SK-N-SH (cell line): Measurements from ENCODE around the gene C2orf15. TPM values are rescaled to one million over a fixed set of nuclear protein-coding genes. Genes with fewer than 3 reads are reported as not detected.
"Not testable (repeated sequence)": the region's sequence is repeated elsewhere in the genome, so short reads cannot be mapped to it uniquely, and the experiment has no call there.

ENCODE experiments used
- CTCF ChIA-PET: fragments of 300-600, 350-600 bp; formaldehyde crosslinking; extraction: SDS; loops from one replicate; lab custom pipeline; 2021; lab: Yijun Ruan, JAX
- POLR2A ChIA-PET: fragments of 350-600 bp; sonication (Branson Sonifier 250); formaldehyde crosslinking; extraction: SDS; loops from one replicate; lab custom pipeline; 2020; ENCODE audit warnings: antibody characterized with exemption, inconsistent platforms; lab: Yijun Ruan, JAX
- DNase-seq: peaks from one replicate; pipeline ENCODE4 v3.0.0; 2012
- H2AFZ ChIP-seq: fragments of 200-600 bp; sonication (generic); 2 replicates; pipeline ENCODE4 v1.8.1; 2016; ENCODE audit warnings: antibody characterized with exemption, mild to moderate bottlenecking, low read depth
- H3F3A ChIP-seq: fragments of 200-600 bp; sonication (generic); replicated peaks from 2 replicates; pipeline ENCODE3; 2016; ENCODE audit warnings: antibody characterized with exemption, mild to moderate bottlenecking; ENCODE audit not compliant: insufficient read depth
- H3K27ac ChIP-seq, 2 experiments: fragments of 200-500 bp in 1 of 2; fragments of 200-600 bp in 1 of 2; sonication (Bioruptor generic) in 1 of 2; sonication (generic), shearing (Covaris generic) in 1 of 2; 2 replicates each; pipeline versions ENCODE4 v1.5.1 to v1.6.1; 2014 to 2016; ENCODE audit warnings: low read depth in 2 of 2, inconsistent platforms in 1 of 2, low read length in 1 of 2, mild to moderate bottlenecking in 1 of 2, mixed read lengths in 1 of 2
- H3K27me3 ChIP-seq: fragments of 200-600 bp; sonication (generic), shearing (Covaris generic); 2 replicates; pipeline ENCODE4 v1.6.1; 2016; ENCODE audit warnings: mixed run types; ENCODE audit not compliant: insufficient read depth
- H3K36me3 ChIP-seq, 2 experiments: fragments of 200-500 bp in 1 of 2; fragments of 200-600 bp in 1 of 2; sonication (Bioruptor generic) in 1 of 2; sonication (generic) in 1 of 2; replicated peaks in 1 of 2; 2 replicates each; pipeline versions ENCODE3 to v1.5.1; 2014 to 2016; ENCODE audit warnings: low read length in 1 of 2, mild to moderate bottlenecking in 1 of 2; ENCODE audit not compliant: insufficient read depth in 2 of 2, control insufficient read depth in 1 of 2
- H3K4me1 ChIP-seq, 2 experiments: fragments of 200-500 bp in 1 of 2; fragments of 200-600 bp in 1 of 2; sonication (Bioruptor generic) in 1 of 2; sonication (generic), shearing (Covaris generic) in 1 of 2; 2 replicates each; pipeline versions ENCODE4 v1.5.1 to v1.6.1; 2014 to 2016; ENCODE audit warnings: low read depth in 1 of 2, low read length in 1 of 2, mixed run types in 1 of 2; ENCODE audit not compliant: insufficient read depth in 2 of 2, control insufficient read depth in 1 of 2
- H3K4me2 ChIP-seq: fragments of 200-600 bp; sonication (generic), shearing (Covaris generic); 2 replicates; pipeline ENCODE4 v1.6.1; 2017; ENCODE audit warnings: mixed run types
- H3K4me3 ChIP-seq, 2 experiments: fragments of 200-500 bp in 1 of 2; fragments of 200-600 bp in 1 of 2; sonication (Bioruptor generic) in 1 of 2; sonication (generic), shearing (Covaris generic) in 1 of 2; 2 replicates each; pipeline versions ENCODE4 v1.5.1 to v1.8.1; 2014 to 2016; ENCODE audit warnings: low read depth in 2 of 2, inconsistent platforms in 1 of 2, low read length in 1 of 2, mild to moderate bottlenecking in 1 of 2, mixed read lengths in 1 of 2, moderate library complexity in 1 of 2
- H3K79me2 ChIP-seq: fragments of 200-600 bp; sonication (generic); 2 replicates; pipeline ENCODE4 v1.8.1; 2017; ENCODE audit warnings: mild to moderate bottlenecking; ENCODE audit not compliant: insufficient read depth
- H3K9ac ChIP-seq: fragments of 200-600 bp; sonication (generic); 2 replicates; pipeline ENCODE4 v1.6.1; 2017; ENCODE audit warnings: mixed run types
- H3K9me2 ChIP-seq: fragments of 200-600 bp; sonication (generic); 2 replicates; pipeline ENCODE4 v1.6.1; 2017; ENCODE audit warnings: mixed run types
- H3K9me3 ChIP-seq: fragments of 200-600 bp; sonication (generic); 2 replicates; pipeline ENCODE4 v1.6.1; 2017; ENCODE audit warnings: mixed run types, mild to moderate bottlenecking, moderate library complexity
- H4K20me1 ChIP-seq: fragments of 200-600 bp; sonication (generic); 2 replicates; pipeline ENCODE4 v1.6.1; 2017; ENCODE audit warnings: mild to moderate bottlenecking, mixed run types; ENCODE audit not compliant: insufficient read depth
- ELF1 ChIP-seq: IDR thresholded peaks from 2 replicates; pipeline ENCODE4 v1.4.0; 2012
- FOSL2 ChIP-seq: IDR thresholded peaks from 2 replicates; pipeline ENCODE4 v1.4.0; 2012; ENCODE audit warnings: low read depth, mild to moderate bottlenecking, moderate library complexity, borderline replicate concordance
- FOXM1 ChIP-seq: IDR thresholded peaks from 2 replicates; pipeline ENCODE4 v1.4.0; 2012; ENCODE audit warnings: low read depth, mild to moderate bottlenecking
- IRF3 ChIP-seq: fragments of 150-350 bp; IDR thresholded peaks from 2 replicates; pipeline ENCODE4 v1.6.1; 2016; ENCODE audit warnings: mild to moderate bottlenecking, low read depth, low read length
- MEF2A ChIP-seq: IDR thresholded peaks from 2 replicates; pipeline ENCODE4 v1.4.0; 2012; ENCODE audit warnings: low read depth, borderline replicate concordance
- RAD21 ChIP-seq: IDR thresholded peaks from 2 replicates; pipeline ENCODE4 v1.6.1; 2012; ENCODE audit warnings: mild to moderate bottlenecking, low read length
- RCOR1 ChIP-seq: fragments of 150-350 bp; IDR thresholded peaks from 2 replicates; pipeline ENCODE4 v1.6.1; 2017; ENCODE audit warnings: antibody characterized with exemption, low read length
- REST ChIP-seq: IDR thresholded peaks from 2 replicates; pipeline ENCODE4 v1.6.1; 2012; ENCODE audit warnings: mild to moderate bottlenecking, low read depth, low read length, moderate library complexity
- TAF1 ChIP-seq: IDR thresholded peaks from 2 replicates; pipeline ENCODE4 v1.6.1; 2012; ENCODE audit warnings: low read depth, mild to moderate bottlenecking, low read length, moderate library complexity, borderline replicate concordance
- WGBS: methylation state at CpG from one replicate; pipeline ENCODE4 v1.1.6; 2017; ENCODE audit warnings: low lambda C conversion rate; 5-methylcytosine and 5-hydroxymethylcytosine counted together
- polyA plus RNA-seq, 3 experiments: library from polyadenylated mRNA; depleted of rRNA; stranded (reverse); fragments of >200 nt; gene quantifications; 2 replicates each; pipeline ENCODE4 v1.2.3, GENCODE V29; 2012

Gene C2orf15
- polyA plus RNA-seq, 1 of the 3 experiments (the other 2 are of a cell fraction) = 0.25 TPM

GRCh38 chr2:99127981-99128380 is 13.5 kb upstream of the C2orf15 start:
- Histone ChIP-seq H3K9ac (no peak overlapping the region), H3F3A (no peaks in the 10 kb centered on the region), H4K20me1 (no peaks in the 10 kb centered on the region), H3K4me1 (no peaks in the 10 kb centered on the region), H3K27ac (no peak overlapping the region), H2AFZ (no peak overlapping the region), H3K36me3 (peaks cover 0 to 6% of the 10 kb centered on the region in 2 experiments), H3K4me3 (no peak overlapping the region), H3K9me3 (0 out of 2 replicates have a peak, but pooled peaks cover 3% of the 10 kb centered on the region), H3K4me2 (no peak overlapping the region), H3K27me3 (no peaks in the 10 kb centered on the region; the same call in 1 of the 2 replicates), H3K79me2 (no peaks in the 10 kb centered on the region), H3K9me2 (no peaks in the 10 kb centered on the region)
- ChIA-PET CTCF (interaction anchor here (1.0 to 1.3 kb wide), 2 partner anchors 8 to 13 kb away, joined by 3 read pairs; partner anchors contain the start of gene C2orf15), POLR2A (no interaction called here)
- no peak for DNase-seq
- 88% methylated on average over 2 of the region's 2 CpGs for WGBS
- TF ChIP-seq FOSL2 (no peak), REST (no peak), RAD21 (no peak), MEF2A (no peak), RCOR1 (no peak), FOXM1 (no peak), ELF1 (no peak), IRF3 (no peak), TAF1 (no peak)

GRCh38 chr2:99135044-99135556 is 6.4 kb upstream of the C2orf15 start:
- WGBS = 90% methylated on average over 2 of the region's 2 CpGs
- H3K79me2 ChIP-seq, H3K9me2 ChIP-seq, H4K20me1 ChIP-seq, H2AFZ ChIP-seq, H3K4me1 ChIP-seq, H3F3A ChIP-seq, H3K36me3 ChIP-seq, H3K27ac ChIP-seq, H3K9ac ChIP-seq, H3K4me2 ChIP-seq, CTCF ChIA-PET, POLR2A ChIA-PET, DNase-seq, H3K27me3 ChIP-seq, H3K4me3 ChIP-seq, H3K9me3 ChIP-seq: not testable (repeated sequence)
